HG03432 (cell line): ENCODE measurements around the gene SPDL1.
"Not testable (repeated sequence)": the region's sequence is repeated elsewhere in the genome, so short reads cannot be mapped to it uniquely, and the experiment has no call there.

Source experiments
- ATAC-seq: cut with Tn5 transposase; IDR thresholded peaks from one replicate; pipeline ENCODE4 v1.9.1; 2021; ENCODE audit warnings: mild to moderate bottlenecking, moderate library complexity; ENCODE audit not compliant: unreplicated experiment

Gene SPDL1

GRCh38 chr5:169574134-169574646, 9.4 kb upstream of the SPDL1 start:
- ATAC-seq: no peak

GRCh38 chr5:169576181-169576598, 7.4 kb upstream of the SPDL1 start:
- ATAC-seq: no peak

GRCh38 chr5:169577951-169578350, 5.6 kb upstream of the SPDL1 start:
- no peak for ATAC-seq

GRCh38 chr5:169580964-169581363, 2.6 kb upstream of the SPDL1 start:
- ATAC-seq: no peak

GRCh38 chr5:169581580-169582227, 1.9 kb upstream of the SPDL1 start:
- peak; percentile 38 for ATAC-seq

GRCh38 chr5:169583101-169583423, 511 bp upstream of the SPDL1 start:
- peak; percentile 45 for ATAC-seq

- ATAC-seq: no peak
Measured at GRCh38 chr5:169584998-169585451, 1.5 kb downstream of the SPDL1 start.

GRCh38 chr5:169590602-169591001, 7.0 kb downstream of the SPDL1 start:
- no peak for ATAC-seq

GRCh38 chr5:169591636-169592035, 8.1 kb downstream of the SPDL1 start:
- no peak for ATAC-seq

- no peak for ATAC-seq
Measured at GRCh38 chr5:169592937-169593650, 9.5 kb downstream of the SPDL1 start.

GRCh38 chr5:169595172-169595820, 11.7 kb downstream of the SPDL1 start:
- ATAC-seq: no peak

GRCh38 chr5:169599451-169599850, 15.9 kb downstream of the SPDL1 start:
- no peak for ATAC-seq

GRCh38 chr5:169602535-169602934, 19.0 kb downstream of the SPDL1 start:
- no peak for ATAC-seq

GRCh38 chr5:169606279-169606678, 22.7 kb downstream of the SPDL1 start:
- no peak for ATAC-seq

- ATAC-seq: no peak
Measured at GRCh38 chr5:169607882-169608281, 24.3 kb downstream of the SPDL1 start.

- no peak for ATAC-seq
Measured at GRCh38 chr5:169609716-169610115, 26.1 kb downstream of the SPDL1 start.

- ATAC-seq: no peak
Measured at GRCh38 chr5:169610606-169611005, 27.0 kb downstream of the SPDL1 start.

- ATAC-seq: no peak
Measured at GRCh38 chr5:169615561-169615960, 32.0 kb downstream of the SPDL1 start.

- not testable (repeated sequence) for ATAC-seq
Measured at GRCh38 chr5:169624307-169624706, 40.7 kb downstream of the SPDL1 start.

- ATAC-seq: no peak
Measured at GRCh38 chr5:169626779-169627178, 43.2 kb downstream of the SPDL1 start.

- no peak for ATAC-seq
Measured at GRCh38 chr5:169627551-169627950, 44.0 kb downstream of the SPDL1 start.

- no peak for ATAC-seq
Measured at GRCh38 chr5:169628892-169629291, 45.3 kb downstream of the SPDL1 start.
